Mucosa of rectum (tissue), 2 donors: ENCODE data around the gene SART3.
"Not testable (repeated sequence)": the region's sequence is repeated elsewhere in the genome, so short reads cannot be mapped to it uniquely, and the experiment has no call there.

ENCODE experiments used
- H3K27ac ChIP-seq, 2 donors: one replicate each; pipeline ENCODE4 v1.7.0; 2013; ENCODE audit warnings: inconsistent platforms in 2 of 2, low read depth in 2 of 2, low read length in 2 of 2
- H3K27me3 ChIP-seq, 2 donors: one replicate each; pipeline ENCODE4 v1.7.0; 2013; ENCODE audit warnings: low read length in 2 of 2; ENCODE audit not compliant: control insufficient read depth in 2 of 2, insufficient read depth in 2 of 2
- H3K36me3 ChIP-seq, 2 donors: one replicate each; pipeline ENCODE4 v1.7.0; 2013; ENCODE audit warnings: low read length in 2 of 2; ENCODE audit not compliant: control insufficient read depth in 2 of 2, insufficient read depth in 2 of 2
- H3K4me1 ChIP-seq, 2 donors: one replicate each; pipeline ENCODE4 v1.7.0; 2013; ENCODE audit warnings: low read length in 2 of 2, mild to moderate bottlenecking in 1 of 2; ENCODE audit not compliant: control insufficient read depth in 2 of 2, insufficient read depth in 2 of 2
- H3K4me3 ChIP-seq, 2 donors: one replicate each; pipeline ENCODE4 v1.7.0; 2013; ENCODE audit warnings: low read length in 2 of 2
- H3K9ac ChIP-seq, 2 donors: one replicate each; pipeline ENCODE4 v1.7.0; 2013; ENCODE audit warnings: low read length in 2 of 2, low read depth in 1 of 2, mild to moderate bottlenecking in 1 of 2
- H3K9me3 ChIP-seq, 2 donors: one replicate each; pipeline ENCODE4 v1.7.0; 2013; ENCODE audit warnings: low read length in 2 of 2; ENCODE audit not compliant: control insufficient read depth in 2 of 2
- donor health status: healthy.
- donor health status: Normal muscosa, but diverticular disease.

Gene SART3

DNA sequence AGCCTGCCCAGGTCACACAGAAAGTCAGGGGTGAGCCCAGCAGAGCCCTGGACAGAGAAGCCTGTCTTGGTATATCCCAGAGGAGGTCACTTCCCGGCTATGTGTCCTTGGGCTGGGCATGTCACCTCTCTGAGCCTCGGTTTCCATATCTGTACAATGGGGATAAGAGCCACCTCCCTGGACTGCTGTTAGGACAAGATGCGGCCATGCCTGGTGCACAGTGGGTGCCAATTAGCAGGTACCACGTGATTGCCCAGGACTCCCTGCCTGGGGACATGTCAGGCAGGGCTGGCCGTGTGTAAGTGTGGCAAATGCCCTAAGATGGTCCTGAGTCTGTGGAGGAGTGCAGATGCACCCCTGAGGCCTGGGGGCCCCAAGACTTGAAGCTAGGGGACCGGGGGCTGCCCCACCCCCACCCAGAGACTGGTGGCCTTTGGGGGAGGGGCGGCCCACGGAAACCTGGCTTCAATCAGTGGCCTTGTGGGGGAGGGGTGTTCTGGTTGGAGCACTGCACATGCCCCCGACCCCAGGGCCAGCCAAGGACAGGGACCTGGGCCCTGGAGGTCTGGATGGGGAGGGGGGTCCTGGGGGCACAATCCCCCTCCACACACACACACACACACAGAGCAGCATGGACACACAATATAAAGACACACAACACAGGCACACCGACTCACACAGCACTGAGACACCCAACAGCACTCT lies 36.0 kb upstream of the SART3 start:
- H3K27me3 ChIP-seq, result no peaks in the 10 kb centered on the region
- H3K36me3 ChIP-seq, result no peaks in the 10 kb centered on the region
- no peak overlapping the region for H3K9ac ChIP-seq
- H3K4me3 ChIP-seq, result peak overlapping the region; percentile 24 to 68
- no peaks in the 10 kb centered on the region for H3K9me3 ChIP-seq
- H3K4me1 ChIP-seq, result peaks cover 0 to 3% of the 10 kb centered on the region in 2 donors
- peak overlapping the region; percentile 38 to 39 for H3K27ac ChIP-seq

- Histone ChIP-seq H3K27ac (no peak overlapping the region), H3K27me3 (no peaks in the 10 kb centered on the region), H3K4me1 (peaks cover 0 to 3% of the 10 kb centered on the region in 2 donors), H3K9ac (peak overlapping the region in 1 of 2 donors; percentile 20), H3K4me3 (peak overlapping the region; percentile 19 to 59), H3K36me3 (no peaks in the 10 kb centered on the region), H3K9me3 (no peaks in the 10 kb centered on the region)
Measured at GRCh38 chr12:108595711-108596647, 35.0 kb upstream of the SART3 start.

DNA sequence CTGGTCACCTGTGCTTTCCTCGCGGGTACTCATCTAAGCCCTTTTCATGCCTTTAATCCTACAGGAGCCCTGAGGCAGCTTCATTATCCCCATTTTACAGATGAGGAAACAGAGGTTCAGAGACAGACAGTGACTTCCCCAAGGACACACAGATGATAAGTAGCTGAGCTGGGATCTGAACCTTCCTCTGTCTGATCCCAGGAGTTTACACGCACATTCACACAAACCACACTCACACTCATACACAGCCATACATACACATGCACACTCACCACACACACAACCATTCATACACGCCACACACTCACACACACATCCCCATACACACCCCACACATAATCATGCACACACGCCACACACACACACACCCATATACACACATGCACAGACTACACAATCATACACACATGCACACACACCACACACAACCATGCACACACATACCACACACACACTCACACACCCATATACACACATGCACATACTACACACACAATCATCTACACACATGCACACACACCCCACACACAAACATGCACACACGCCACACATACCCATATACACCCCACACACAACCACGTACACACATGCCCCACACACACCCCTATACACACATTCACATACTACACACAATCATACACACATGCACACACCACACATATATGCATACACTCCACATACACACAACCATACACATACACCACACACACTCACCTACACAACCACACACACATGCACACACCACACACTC lies 34.2 kb upstream of the SART3 start:
- Histone ChIP-seq H3K27me3 (no peaks in the 10 kb centered on the region), H3K4me1 (peaks cover 0 to 3% of the 10 kb centered on the region in 2 donors), H3K36me3 (no peaks in the 10 kb centered on the region), H3K4me3 (peak overlapping the region in 1 of 2 donors; percentile 16), H3K9me3 (no peaks in the 10 kb centered on the region), H3K9ac (no peak overlapping the region), H3K27ac (no peak overlapping the region)

GRCh38 chr12:108594323-108594903 lies 33.4 kb upstream of the SART3 start:
- Histone ChIP-seq H3K9ac (no peak overlapping the region), H3K4me1 (peaks cover 0 to 3% of the 10 kb centered on the region in 2 donors), H3K27ac (no peak overlapping the region), H3K4me3 (no peak overlapping the region), H3K36me3 (no peaks in the 10 kb centered on the region), H3K27me3 (no peaks in the 10 kb centered on the region), H3K9me3 (no peaks in the 10 kb centered on the region)

DNA sequence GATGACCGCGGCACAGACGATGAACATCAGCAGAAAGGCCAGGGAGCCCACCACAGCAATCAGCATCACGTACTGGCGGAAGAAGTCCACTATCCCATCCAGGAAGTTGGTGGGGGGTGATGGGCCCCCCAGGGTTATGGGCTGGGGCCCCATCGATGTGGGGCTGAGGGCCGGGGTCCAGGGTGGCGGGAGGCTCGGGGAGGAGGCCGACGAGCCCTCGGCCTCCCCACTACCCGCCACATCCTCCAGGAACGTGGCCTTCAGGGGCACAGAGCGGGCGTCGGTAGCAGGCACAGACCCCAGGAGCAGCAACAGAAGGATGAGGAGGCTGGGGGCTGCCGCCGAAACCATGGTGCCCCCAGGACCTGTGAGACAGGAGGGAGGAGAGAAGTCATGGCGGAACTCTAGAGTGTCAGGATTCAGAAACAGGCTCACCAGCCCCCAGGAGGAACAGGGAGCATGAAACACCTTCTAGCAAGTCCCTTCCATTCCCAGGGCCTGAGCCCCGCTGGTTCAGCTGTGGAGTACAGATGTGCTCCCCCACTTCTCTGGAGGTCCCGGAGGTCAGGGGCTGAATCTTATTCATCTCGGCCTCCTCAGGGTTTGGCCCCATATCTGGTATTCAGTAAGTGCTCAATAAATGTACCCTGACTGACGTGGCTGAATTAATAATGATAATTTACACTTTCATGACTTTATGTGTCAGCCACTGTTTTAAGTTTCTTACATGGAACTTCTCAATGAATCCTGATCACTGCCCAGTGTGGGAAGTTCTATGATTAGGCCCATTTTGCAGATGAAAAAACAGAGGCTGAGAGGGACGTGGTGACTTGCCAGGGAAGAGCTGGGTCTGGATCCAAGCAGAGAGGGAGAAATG lies 31.3 kb upstream of the SART3 start:
- no peak overlapping the region for H3K27ac ChIP-seq
- no peaks in the 10 kb centered on the region for H3K27me3 ChIP-seq
- no peaks in the 10 kb centered on the region for H3K36me3 ChIP-seq
- H3K4me3 ChIP-seq, result no peak overlapping the region
- no peaks in the 10 kb centered on the region for H3K9me3 ChIP-seq
- peaks cover 0 to 3% of the 10 kb centered on the region in 2 donors for H3K4me1 ChIP-seq
- no peak overlapping the region for H3K9ac ChIP-seq

- Histone ChIP-seq H3K36me3 (no peaks in the 10 kb centered on the region), H3K27ac (no peak overlapping the region), H3K27me3 (no peaks in the 10 kb centered on the region), H3K9me3 (no peaks in the 10 kb centered on the region), H3K4me1 (peaks cover 0 to 3% of the 10 kb centered on the region in 2 donors), H3K4me3 (no peak overlapping the region), H3K9ac (no peak overlapping the region)
Measured at GRCh38 chr12:108591267-108591980, 30.5 kb upstream of the SART3 start.

GRCh38 chr12:108590463-108590862 lies 29.5 kb upstream of the SART3 start:
- not testable (repeated sequence) for H3K36me3 ChIP-seq, H3K27me3 ChIP-seq, H3K27ac ChIP-seq, H3K4me1 ChIP-seq, H3K9ac ChIP-seq, H3K4me3 ChIP-seq, H3K9me3 ChIP-seq

- no peaks in the 10 kb centered on the region for H3K36me3 ChIP-seq
- H3K27ac ChIP-seq, result no peak overlapping the region
- H3K4me3 ChIP-seq, result no peak overlapping the region
- H3K9ac ChIP-seq, result no peak overlapping the region
- H3K9me3 ChIP-seq, result no peaks in the 10 kb centered on the region
- no peaks in the 10 kb centered on the region for H3K4me1 ChIP-seq
- H3K27me3 ChIP-seq, result no peaks in the 10 kb centered on the region
Measured at GRCh38 chr12:108589840-108590229, 28.9 kb upstream of the SART3 start.
